Measurements from ENCODE around the gene UVRAG.

Gene UVRAG

DNA sequence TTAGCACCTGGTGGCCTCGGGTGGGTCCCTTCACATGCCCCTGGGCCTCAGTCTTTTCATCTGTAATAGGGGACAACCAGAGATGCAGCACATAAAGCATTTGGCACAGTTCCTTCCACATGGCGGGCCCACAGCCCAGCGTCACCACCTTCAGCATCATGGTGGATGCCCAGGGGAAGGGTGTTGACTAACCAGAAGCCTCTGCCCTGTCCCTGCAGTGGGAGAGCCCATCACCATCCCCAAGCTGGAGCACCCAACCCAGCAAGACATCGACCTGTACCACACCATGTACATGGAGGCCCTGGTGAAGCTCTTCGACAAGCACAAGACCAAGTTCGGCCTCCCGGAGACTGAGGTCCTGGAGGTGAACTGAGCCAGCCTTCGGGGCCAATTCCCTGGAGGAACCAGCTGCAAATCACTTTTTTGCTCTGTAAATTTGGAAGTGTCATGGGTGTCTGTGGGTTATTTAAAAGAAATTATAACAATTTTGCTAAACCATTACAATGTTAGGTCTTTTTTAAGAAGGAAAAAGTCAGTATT is 14.8 kb upstream of the UVRAG start:
- no peak for TF ChIP-seq CTCF (IDR thresholded peaks at IDR 0.05; ENCODE audit: borderline replicate concordance, insufficient read depth, low read depth, low read length)
- no peak overlapping the region for H3K4me3 ChIP-seq (ENCODE audit: low read depth, low read length)

GRCh38 chr11:75800728-75801361 is 14.2 kb upstream of the UVRAG start:
- TF ChIP-seq CTCF (IDR thresholded peaks at IDR 0.05; ENCODE audit: borderline replicate concordance, insufficient read depth, low read depth, low read length) = no peak
- no peak overlapping the region for H3K4me3 ChIP-seq (ENCODE audit: low read depth, low read length)

DNA sequence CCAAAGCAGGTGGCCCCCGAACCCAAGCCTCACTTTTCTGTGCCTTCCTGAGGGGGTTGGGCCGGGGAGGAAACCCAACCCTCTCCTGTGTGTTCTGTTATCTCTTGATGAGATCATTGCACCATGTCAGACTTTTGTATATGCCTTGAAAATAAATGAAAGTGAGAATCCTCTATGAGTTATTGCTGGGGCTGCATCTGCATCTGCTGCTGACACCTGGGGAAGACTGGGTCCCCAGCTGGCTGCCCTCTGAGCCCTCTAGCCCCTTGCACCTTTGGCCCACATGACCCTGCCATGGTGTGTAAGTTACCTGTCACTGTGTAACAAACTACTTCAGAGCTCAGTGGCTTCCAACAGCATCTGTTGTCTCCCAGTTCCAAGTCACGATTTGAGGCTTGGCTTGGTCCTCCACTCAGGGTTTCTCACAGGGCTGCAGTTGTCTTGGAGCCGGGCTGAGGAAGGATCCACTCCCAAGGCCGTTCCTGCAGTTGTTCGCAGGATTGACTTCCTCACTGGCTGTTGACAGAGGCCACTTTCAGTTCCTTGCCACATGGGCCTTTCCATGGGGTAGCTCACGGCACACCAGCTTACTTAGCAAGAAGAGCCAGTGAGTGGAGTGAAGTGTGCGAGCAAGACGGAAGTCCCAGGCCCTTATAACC is 13.5 kb upstream of the UVRAG start:
- no peak for TF ChIP-seq CTCF (IDR thresholded peaks at IDR 0.05; ENCODE audit: borderline replicate concordance, insufficient read depth, low read depth, low read length)
- H3K4me3 ChIP-seq (ENCODE audit: low read depth, low read length) = no peak overlapping the region

DNA sequence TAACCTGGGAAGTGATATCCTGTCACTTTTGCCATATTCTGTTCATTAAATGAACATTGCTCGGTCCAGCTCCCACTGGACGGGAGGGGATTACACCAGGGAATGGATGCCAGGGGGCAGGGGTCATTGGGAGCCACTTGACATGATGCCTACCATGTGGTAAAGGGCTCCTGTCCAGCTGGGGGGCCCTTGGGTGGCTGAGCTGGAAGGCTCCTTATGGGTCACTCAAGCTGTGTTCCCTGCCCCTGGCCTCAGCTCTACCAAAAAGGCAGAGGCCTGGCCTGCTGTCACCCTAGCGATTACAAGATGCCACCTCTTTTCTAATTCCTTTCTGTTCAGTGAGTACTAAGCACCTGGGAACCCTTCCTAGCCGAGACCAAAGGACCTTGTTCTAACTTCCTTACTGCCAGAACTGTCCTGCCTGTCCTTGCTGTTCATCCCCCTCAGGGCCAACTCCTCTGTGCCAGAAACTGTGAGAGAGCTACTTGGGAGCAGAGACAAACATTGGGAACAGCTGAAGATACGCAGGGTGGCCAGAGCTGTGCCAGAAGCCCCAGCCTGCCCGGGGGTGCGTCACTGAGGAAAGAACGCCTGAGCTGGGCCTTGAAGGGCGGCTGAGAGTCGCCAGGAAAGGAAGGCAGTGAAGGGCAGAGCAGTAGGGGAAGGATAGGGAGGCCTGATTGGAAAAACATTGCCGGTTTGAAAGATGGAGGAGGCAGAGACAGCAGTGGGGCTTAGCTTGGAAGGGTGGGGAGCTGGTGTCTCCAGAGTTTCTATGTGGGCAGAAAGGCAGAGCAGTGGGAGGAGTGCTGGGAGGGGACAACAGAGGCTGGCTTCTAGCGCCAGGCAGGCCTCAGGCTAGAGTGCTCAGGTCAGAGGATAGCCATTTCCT is 12.7 kb upstream of the UVRAG start:
- no peak for TF ChIP-seq CTCF (IDR thresholded peaks at IDR 0.05; ENCODE audit: borderline replicate concordance, insufficient read depth, low read depth, low read length)
- no peak overlapping the region for H3K4me3 ChIP-seq (ENCODE audit: low read depth, low read length)

DNA sequence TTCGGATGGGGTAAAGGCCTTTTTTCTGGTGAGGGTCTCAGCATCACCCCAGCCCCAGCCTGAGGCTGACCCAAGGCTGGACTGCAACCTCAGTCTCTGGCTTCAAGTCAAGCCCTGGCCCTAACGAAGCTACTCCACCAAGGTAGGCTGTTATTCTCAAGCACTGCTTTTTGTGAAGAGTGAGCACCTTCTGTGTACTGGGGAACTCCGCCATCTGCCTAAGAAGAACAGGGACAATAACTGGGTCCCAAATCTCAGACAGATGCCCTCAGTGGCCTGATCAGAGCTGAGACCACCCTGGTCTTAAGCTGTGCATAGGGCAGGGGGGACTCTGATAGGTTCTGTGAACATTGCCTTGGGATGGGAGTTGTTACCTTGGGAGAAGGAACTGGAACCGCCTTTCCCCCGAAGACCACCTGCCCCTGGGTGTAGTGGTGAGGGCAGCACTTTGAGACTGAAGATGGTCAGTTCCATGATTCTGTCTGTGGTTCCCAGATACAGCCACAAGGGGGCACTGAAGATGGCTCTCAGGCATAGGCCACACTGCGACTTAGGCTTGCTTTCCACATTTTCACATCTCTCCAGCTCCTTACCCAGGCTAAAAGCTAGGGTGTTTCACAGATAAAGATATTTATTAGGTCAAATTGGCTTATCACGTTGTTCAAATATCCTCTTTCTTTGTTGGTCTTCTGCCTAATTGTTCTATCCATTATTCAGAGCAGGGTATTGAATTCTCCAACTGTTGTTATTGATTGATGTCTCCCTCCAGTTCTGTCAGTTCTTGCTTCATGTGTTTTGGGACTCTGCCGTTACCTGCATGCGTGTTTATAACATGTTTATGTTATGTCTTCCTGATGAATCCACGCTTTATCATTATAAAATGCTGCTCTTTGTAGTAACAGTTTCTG is 11.8 kb upstream of the UVRAG start:
- TF ChIP-seq CTCF (IDR thresholded peaks at IDR 0.05; ENCODE audit: borderline replicate concordance, insufficient read depth, low read depth, low read length) = peak; percentile 89

GRCh38 chr11:75809111-75809510 is 5.9 kb upstream of the UVRAG start:
- no peak overlapping the region for H3K4me3 ChIP-seq (ENCODE audit: low read depth, low read length)
- TF ChIP-seq CTCF (IDR thresholded peaks at IDR 0.05; ENCODE audit: borderline replicate concordance, insufficient read depth, low read depth, low read length) = no peak

More for the DNA sequence above, 11.8 kb upstream of the UVRAG start:
- no peak overlapping the region for H3K4me3 ChIP-seq (ENCODE audit: low read depth, low read length)

All from GM12875 (cell line).